Activated T-cell treated with anti-CD3 and anti-CD28 coated beads for 24 hours (primary cell): ENCODE results near the gene KAT6B.
"Not testable (repeated sequence)": the region's sequence is repeated elsewhere in the genome, so short reads cannot be mapped to it uniquely, and the experiment has no call there.

ENCODE experiments used
- DNase-seq: peaks from one replicate; pipeline ENCODE4 v3.0.0-alpha.2; 2020; ENCODE audit warnings: low read depth

Gene KAT6B

DNA sequence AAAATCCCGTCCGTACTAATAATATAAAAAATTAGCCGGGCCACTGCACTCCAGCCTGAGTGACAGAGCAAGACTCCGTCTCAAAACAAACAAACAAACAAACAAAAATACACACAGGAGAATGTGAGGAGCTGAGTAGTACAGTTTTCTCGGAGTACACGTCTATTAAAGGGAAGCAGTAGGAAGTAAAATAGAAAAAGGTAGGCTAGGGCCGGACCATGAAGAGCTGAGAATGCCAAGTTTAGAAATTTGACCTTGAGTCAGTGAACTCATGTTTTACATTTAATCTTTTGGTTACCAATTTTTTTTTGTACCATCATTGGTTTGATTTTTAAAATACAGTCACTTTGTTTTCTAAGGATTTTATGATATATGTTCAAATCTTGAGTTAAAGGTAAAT lies 64.1 kb downstream of the KAT6B start:
- no peak for DNase-seq

DNA sequence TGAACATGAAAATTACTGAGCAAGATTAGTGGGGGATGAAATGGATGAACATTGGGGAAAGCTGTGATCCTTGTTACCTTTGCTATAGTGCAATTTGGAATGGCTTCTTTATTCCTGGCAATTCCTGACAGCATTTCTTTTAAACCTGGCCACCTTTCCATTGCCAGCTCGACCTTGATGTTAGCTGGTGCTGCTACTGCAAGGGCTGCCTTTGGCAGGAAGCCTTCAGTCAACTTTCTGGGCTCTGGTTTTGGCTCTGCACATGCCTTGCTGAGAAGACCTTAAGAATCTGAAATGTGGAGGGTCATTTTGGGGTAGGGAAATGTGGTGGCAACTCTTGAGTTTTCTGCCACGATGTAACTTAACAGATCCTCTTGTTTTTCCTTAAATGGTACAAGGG lies 64.7 kb downstream of the KAT6B start:
- no peak for DNase-seq

DNA sequence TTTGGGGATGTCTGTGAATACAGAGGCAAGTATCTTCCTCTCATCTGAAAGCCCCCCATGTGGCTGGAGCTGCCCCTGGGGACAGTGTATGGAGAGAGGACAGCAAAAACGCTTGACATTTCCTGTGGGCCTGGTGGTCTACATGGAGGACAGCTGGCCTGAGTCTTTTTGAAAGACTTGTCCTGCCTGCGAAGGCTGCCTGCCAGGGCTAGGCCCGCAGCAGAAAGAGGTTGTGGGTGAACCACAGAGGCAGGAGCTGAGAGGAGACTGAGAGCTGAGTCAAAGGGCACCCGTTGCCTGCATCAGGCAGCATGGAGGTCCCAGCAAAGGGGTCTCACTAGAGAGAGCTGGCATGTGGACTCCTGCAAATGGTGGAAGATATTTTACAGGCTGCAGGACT lies 66.4 kb downstream of the KAT6B start:
- no peak for DNase-seq

DNA sequence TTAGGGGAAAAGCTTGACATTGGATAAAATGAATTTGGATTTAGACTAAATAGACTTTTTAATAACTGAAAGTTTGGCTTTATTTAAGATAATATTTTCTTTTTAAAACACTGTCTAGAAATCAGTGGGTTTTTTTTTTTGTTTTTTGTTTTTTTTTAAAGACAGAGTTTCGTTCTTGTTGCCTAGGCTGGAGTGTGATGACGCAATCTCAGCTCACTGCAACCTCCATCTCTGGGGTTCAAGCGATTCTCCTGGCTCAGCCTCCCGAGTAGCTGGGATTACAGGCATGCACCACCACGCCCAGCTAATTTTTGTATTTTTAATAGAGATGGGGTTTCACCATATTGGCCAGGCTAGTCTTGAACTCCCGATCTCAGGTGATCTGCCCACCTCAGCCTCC lies 66.9 kb downstream of the KAT6B start:
- not testable (repeated sequence) for DNase-seq

DNA sequence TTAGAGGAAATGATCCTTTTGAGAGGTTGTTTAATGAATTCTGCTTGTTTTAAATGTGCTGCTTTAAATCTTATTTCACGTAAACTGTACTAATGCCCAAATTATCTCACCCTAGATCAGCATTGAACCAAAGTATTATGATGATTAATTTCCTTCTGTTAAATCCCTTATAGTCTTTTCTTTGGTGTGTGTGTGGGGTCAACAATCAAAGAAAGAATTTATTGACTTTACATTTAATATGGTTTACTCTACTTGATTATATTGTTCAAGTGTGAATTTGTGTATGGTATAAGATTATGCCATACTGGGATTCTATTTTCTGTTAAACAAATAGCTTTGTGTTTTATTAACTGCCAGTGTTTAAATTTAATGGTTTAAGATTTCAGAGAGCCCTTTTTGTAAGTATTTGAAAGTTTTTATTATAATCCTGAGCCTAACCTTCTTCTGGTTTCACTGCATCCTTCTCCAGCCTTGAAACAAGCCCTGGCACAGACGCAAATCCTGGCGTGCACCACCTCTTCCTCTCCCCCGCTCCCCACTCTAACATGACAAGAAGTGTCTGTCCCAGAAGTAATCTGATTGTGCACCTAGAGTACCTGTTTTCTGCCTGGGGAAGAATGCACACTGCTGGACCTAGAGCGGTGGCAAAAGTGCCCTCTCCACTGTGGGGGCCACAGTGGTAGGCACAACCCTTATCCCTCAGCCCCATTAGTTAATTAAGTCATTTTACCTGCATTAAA lies 70.6 kb downstream of the KAT6B start:
- no peak for DNase-seq

DNA sequence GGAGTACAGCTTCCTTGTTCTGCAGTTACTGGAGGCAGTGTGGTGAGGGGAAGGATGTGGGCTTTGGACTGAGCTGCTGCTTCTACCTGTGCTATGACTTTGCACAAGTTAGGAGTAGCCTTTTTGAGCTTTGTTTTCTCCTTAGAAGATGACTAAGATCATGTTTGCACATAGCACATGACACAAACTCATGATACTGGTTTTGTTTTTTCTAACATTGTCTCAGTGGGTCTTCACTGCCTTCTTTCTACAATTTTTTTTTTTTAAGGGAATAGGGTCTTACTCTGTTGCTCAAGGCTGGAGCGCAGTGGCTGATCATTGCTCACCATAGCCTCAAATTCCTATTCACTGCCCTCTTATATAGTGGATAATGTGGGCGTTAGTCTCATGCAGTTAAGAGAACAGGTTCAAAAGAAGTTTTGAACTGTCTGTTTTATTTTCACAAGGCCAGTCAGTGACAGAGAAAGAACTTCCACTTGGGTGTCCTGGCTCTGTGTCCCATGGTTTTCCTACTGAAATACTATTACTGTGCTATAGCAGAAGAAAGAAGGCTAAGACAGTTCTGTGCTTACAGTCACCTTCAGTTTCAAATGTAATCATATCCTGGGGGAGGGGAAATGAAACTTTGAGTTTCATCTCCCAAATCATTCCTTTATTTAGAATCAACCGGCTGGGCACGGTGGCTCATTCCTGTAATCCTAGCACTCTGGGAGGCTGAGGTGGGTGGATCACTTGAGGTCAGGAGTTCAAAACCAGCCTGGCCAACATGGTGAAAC lies 72.0 kb downstream of the KAT6B start:
- no peak for DNase-seq

DNA sequence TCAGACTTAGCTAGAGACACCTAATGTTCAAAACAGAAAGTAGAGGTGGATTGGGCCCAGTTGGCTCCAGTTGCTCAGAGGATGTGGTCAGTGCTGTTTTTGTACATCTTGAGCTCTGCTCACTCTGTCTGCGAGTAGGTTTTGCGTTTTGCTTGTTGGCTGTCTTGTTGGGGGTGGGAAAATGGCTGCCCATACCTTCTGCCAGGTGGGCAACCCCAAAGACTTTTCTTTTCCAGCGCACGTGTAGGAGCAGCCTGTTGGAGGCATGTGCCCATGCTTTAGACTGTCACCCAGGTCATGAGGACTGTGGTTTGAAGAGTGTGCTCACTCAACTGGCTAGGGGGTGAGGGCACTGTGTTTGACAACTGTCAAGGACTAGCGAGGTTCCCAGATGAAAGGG lies 73.9 kb downstream of the KAT6B start:
- DNase-seq, result no peak

DNA sequence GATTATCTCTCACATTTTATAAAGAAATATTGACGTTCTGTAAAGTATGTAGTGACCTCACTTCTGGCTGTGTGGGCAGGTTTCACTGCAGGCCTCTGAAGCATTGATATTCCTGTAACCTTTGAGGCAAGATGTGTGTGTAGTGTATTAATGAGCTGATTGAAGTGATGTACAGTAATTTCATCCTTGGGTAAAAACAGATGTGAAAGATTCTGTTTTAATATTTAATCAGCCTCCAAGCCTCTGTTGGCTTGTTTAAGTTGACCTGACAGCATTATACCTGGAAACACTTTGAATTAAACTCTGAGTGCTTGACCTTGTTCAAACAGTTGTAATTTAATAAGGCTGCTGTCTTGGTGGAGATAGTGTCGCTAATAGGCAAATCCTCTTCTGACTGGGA lies 74.9 kb downstream of the KAT6B start:
- no peak for DNase-seq

DNA sequence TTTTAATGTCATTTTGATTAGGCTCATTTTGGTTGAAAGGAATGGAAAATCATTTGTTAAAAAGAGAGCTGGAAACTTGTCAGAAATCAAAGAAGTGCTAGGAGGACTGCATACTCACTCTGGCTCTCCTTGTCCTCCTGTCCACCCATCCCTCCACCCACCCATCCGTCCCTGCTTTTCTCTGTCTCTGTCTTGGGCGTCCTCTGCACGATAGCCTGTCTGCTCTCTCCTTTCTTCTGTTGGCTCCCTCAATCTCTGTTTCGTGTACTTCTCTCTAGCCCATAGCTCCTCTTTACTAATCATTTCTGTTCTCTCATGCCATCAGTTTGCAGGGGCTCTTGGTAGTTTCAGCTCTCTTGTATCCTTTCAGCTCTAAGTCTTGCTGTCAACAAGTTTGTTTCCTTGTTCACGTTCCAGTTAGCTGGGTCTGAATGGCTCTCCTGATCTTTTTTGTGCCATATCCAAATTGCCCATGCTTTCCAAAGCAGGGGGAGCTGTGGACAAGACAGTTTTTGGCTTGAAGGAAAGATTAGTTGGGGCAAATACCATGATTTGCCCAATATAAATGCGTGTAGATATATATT lies 75.6 kb downstream of the KAT6B start:
- DNase-seq, result no peak

DNA sequence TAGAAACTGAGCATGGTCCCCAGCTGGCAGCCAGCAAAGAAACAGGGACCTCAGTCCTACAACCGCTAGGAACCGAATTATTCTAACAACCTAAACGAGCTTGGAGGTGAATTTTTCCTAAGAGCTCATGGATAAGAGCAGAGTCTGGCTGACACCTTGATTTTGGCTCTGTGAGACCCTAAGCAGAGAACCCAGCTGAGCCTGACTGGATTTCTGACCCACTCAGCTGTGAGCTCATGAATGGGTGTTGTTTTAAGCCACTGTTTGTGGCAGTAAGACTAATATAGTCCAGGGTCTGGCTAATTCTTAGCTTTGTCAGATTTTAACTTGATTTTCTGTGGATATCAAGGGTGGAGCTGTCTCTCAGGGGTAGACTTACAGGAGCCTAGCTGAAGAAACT lies 77.1 kb downstream of the KAT6B start:
- no peak for DNase-seq

DNA sequence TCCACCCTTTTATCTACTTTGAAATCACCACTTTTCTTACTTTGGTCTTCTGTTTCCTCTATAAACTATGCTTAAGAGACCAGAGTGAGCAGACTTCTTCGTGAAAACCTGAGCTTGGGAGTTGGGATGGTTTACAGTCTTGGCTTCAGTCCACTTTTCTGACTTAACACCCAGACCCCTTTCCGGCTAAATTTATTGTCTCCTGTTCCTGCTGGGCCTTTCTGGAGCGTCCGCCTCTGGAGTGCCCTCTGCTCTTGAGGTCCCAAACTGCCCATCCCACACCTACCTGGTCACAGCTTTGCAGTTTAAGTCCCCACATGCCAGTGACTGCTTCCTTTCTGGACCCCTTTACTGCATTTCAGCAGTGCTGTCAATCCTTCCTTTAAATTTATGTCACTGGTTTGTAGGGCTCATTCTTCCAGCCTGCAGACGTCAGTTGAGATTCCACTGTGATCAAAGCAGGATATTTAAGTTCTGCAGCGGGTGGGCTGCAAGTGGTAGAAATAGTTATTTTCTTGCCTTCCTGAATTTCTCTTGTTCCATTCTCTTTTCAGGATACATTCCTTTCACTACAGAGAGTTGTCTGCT lies 80.3 kb downstream of the KAT6B start:
- DNase-seq, result no peak

DNA sequence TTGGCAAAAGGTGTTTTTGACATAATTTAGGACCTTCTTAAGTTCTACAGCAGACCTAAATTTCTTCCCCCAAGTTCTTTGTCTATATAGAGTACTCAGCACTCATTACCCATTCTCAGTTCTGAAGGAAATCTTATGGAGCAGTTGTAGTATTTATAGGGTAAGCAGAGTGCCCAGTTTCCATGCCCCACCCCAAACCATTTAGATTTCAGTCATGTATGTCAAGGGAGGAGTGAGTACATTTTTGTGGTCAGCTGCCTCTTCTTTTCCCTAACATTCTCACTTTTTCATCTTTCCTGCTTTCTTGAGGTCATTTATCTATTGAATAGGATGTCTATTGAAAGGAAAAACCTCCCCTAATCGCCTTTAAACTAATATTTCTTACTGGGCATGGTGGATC lies 83.3 kb downstream of the KAT6B start:
- no peak for DNase-seq

DNA sequence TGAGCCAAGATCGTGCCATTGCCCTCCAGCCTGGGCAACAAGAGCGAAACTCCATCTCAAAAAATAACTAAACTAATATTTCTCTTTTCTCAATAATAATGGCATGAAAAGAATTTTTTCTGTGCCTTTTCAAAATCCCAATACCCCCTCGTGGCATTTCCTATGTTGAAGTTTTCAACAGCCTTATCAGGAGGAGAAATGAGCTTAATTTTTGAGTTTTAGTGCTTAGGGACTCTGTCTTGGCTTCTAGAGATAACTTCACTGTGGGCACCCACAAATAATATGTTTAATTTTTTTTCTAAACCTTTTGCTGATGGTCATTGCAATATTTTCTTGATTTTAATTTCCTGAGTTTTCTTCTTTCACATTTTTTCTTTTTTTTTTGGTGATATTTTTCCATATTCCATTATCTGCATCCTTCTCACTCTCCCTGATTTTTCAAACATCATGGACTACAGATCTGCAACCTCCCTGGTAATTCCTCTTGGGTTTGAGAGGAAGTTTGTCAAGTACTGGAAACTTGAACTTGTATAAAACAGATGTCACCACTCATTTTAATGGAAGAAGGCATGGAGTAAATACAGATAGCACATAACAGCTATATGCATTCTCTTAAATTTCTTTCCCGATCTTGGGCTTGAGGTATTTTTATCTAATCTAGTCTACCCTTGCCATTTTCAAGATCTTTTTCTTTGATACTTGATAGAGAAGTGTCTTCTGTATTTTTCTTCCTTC lies 84.0 kb downstream of the KAT6B start:
- DNase-seq, result no peak

DNA sequence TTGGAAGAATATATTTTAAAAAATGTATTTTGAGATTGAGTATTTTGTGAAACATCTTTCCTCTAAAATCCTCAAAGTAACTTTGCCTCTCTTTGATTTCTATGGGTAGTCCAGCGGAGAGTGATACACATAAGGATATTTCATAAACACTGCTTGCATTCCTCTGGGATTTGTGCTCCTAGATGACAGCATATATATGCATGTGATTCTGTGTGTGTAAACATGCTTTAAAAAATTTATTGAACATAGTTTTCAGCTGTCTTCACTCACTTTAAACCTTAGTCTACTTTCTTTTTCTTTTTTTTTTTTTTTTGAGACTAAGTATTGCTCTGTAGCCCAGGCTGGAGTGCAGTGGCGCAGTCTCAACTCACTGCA lies 84.6 kb downstream of the KAT6B start:
- no peak for DNase-seq

DNA sequence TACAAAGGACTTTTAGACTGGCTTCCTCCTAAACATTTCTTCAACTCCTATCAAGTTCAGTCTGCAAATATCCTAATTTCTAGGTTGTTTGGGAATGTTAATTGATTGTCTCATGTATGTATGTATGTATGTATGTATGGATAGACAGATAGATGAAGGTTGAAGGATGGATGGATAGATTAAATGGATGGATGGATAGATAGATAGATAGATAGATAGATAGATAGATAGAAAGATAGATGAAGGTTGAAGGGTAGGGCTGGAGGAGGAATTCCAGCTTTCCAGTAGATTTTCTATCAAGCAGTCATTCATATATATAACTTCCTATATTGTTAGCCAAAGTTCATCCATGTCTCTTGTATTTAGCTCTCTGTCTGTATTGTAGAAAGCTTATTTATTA lies 85.8 kb downstream of the KAT6B start:
- DNase-seq, result no peak

DNA sequence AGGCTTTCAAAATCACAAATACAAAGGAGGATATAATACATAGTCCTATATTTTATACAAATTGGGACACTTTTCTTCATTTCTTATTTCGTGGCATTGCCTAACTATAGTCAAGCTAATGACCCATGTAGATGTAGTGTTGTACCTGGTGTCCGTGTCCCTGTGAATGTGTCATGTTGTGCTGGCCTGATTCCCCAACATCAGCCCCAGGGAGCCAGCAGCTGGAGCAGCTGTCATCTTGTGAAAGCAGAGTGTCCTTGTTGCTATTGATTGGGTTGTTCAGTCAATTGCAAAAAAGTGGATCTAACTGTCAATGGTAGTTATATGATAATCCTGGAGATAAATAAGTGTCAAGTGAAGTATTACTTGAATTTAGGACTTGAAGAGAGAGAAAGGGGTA lies 86.3 kb downstream of the KAT6B start:
- DNase-seq, result no peak

DNA sequence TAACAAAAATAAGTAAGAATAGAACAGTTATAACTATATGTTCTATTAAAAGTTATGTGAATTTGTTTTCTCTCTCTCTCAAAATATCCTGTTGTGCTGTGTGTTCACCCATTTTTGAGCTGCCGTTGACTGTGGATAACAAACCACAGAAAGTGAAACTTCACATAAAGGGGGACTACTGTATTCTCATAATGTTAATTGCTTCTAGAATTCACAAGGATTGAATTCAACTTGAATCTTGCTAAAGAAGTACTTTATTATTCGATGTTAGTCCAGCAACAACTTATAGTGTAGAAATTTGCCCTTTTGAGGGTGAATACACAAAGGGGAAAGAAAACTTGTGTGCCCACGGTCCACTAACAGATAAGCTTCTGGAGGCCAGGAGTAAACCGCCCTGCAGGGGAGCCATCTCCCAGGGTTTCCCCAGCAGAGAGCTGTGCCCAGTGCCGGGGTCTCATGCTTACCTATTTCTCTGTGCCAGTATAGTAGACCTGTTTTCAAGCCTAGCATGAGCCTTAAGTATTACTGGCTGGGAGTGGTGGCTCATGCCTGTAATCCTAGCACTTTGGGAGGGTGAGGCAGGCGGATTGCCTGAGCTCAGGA lies 87.1 kb downstream of the KAT6B start:
- no peak for DNase-seq

DNA sequence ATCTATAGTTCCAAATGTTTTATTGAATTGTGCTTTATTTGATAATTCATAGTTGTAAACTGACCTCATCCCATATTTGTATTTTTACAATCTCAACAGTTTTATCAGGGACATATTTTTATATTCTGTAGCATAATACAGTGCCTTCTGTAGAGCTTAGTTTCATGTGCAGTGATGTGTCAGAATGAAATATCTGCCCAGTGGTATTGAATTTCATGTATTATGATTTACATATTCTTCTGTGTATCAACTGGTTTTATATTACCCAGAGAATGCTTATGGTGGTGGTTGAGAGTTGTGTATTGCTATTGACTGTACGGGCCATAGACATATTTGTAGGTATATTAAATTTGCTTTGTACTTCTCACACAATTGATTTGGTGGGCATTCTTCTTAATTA lies 89.9 kb downstream of the KAT6B start:
- DNase-seq, result no peak

DNA sequence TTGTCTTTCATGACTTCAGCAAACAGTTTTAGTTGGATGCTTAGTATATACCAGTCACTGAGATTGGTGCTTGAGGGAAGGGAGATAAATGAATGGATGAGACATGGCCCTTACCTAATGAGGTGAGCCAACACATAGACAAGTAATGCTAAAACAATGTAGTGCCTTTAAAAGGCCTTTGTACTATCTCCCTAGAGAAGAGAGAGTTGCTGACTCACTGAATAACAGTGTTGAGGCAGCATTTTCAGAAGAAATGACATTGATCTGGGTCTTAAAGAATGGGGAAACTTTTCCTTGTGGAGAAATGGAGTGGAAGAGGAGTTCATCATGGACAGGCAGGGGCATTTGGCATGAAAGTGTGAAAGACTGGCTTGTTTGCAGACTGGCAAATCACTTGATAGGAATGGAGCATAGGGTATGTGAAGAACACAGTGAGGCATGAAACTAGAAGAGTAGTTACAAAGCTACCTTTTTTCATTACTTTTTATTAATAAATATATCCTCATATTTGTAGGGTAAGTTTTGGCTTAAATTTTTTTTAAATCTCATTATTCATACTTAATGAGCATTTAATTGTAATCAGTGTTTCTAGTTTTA lies 91.2 kb downstream of the KAT6B start:
- no peak for DNase-seq

DNA sequence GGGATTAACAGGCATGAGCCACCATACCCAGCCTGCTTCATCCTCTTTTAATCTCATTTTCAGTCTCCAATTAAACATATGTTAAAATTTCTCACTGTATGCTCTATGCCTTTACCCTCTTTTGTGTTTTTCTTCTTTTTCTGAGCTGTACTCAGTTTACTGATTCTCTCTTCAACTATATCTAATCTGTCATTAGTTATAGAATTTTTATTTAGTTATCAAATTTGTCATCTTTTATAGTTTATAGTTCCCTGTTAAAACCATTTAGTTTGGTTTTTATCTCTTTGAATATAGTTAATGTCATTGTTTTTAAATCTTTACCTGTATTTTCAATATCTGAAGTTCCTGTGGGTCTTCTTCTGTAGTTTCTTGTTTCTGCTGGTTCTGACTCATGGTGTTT lies 93.3 kb downstream of the KAT6B start:
- no peak for DNase-seq

DNA sequence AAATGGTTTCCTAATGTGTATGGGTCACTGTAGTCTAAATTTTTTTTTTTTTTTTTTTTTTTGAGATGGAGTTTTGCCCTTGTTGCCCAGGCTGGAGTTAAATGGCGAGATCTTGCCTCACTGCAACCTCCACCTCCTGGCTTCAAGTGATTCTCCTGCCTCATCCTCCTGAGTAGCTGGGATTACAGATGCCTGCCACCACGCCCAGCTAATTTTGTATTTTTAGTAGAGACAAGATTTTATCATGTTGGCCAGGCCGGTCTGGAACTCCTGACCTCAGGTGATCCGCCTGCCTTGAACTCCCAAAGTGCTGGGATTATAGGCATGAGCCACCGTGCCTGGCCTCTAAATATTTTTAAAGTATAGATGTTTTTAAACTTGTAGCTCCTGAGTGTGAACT lies 94.7 kb downstream of the KAT6B start:
- DNase-seq, result not testable (repeated sequence)

DNA sequence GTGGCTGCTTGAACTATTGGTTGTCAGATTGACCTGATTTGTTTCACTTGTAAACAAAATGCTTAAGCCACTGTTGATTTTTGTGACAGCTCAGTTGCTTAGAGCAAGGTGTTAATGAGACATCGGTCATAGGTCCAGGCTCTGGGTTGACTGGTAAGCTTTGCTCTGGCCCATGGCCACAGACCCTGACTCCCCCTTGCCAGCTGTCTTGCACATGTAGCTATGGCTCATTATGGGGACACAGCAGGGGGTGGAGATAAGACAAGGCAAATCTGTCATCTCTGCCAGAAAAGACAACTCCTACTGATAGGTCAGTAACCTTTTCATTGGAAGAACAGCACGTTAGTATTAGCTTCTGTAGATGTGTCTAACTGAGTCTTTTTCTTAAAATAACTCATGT lies 95.3 kb downstream of the KAT6B start:
- DNase-seq, result no peak
